Measurements from ENCODE around the gene CASP4. TPM values are rescaled to one million over a fixed set of nuclear protein-coding genes. Genes with fewer than 3 reads are reported as not detected.
"Not testable (repeated sequence)": the region's sequence is repeated elsewhere in the genome, so short reads cannot be mapped to it uniquely, and the experiment has no call there.

Gene CASP4
- 180 and 192 TPM in 2 replicates for total RNA-seq

DNA sequence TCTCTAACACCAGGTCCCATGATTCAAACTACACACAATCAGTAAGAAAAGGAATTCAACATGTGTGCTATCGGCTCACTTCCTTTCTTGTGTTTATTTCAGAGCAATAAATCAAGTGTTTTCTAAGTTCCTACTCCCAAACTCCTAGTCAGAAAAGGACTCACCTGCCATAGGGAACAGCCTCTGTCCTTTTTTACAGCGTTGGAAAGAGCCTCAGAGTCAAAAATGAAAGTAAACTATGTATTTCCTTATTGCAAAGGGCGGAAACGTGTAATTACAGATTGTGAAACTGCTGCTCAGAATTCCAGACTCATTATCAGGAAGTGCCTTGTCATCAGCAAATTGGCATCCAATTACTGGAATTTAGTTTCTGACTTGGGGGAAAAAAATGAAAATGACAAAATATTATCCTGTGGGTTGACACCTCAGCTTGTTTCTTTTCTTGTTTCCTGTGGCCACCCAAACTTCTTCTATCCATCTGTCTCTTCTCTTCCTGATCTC, at the start of gene CASP4:
CASP4 (minus strand) TSS at position 220 of the 501 bp plus-strand sequence; CDS start at position 171, 49 bp downstream.
- DNase-seq (ENCODE audit: low read depth, low spot score), result peak; percentile 78

GRCh38 chr11:105007463-105007862, 39.1 kb upstream of the CASP4 start:
- DNase-seq (ENCODE audit: low read depth, low spot score), result no peak

DNA sequence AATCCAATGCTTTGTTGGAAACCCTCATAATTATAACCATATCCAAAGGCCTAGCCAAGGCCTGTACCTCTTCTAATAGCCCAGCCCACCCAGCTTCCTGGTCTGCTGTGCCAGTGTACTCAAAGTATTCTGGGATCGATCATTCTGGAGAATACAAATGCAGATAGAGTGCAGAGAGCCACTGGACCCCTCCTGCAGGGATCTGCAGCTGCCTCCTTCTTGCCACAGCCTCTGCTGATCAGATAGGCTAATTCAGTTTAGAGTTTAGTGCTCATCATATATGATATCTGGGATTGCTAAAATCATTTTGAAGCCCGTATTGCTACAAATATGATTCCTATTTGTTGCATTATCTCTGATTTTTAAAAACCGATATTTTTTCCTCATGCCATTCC, 37.1 kb upstream of the CASP4 start:
- DNase-seq (ENCODE audit: low read depth, low spot score), result no peak

- DNase-seq (ENCODE audit: low read depth, low spot score), result no peak
These were observed 35.6 kb upstream of the CASP4 start for GRCh38 chr11:105004021-105004420.

DNA sequence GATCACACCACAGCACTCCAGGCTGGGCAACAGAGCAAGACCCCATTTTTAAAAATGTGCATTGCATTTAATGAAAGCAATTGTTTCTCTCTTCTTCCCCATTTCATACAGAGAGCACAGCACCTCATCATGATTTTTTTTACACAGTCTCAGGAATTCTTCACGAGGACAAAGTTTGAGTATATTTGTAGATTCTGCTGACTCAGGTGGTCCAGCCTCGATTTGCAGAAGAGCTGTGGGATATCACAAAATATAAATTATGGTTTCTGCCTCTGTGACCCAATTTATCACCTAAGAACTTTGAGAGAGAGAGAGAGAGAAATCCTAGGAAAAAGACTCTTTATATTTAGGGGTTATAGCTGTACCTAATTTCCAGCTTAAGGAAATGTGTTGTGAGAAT, 34.8 kb upstream of the CASP4 start:
- no peak for DNase-seq (ENCODE audit: low read depth, low spot score)

- DNase-seq (ENCODE audit: low read depth, low spot score), result no peak
These were observed 32.4 kb upstream of the CASP4 start for GRCh38 chr11:105000797-105001196.

- DNase-seq (ENCODE audit: low read depth, low spot score), result no peak
These were observed 31.8 kb upstream of the CASP4 start for GRCh38 chr11:105000167-105000566.

DNA sequence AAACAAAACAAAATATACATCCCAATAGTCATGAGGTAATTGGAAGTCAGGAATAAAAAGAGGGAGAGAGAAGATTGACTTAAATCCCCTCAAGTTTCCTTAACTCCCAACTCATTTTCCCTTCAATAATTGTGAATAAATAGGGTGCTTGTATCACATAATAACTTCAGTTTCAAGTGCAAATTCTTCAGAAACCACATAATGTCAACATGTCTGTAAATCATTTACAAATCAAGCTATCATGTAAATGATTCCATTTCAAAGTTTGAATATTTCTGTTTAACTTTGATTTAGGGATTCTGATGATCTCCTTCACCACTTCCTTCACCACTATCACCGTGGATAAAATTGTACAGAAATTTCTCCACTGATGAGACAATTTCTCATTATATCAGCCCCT, 31.3 kb upstream of the CASP4 start:
- DNase-seq (ENCODE audit: low read depth, low spot score), result no peak

GRCh38 chr11:104997288-104997687, 28.9 kb upstream of the CASP4 start:
- no peak for DNase-seq (ENCODE audit: low read depth, low spot score)

GRCh38 chr11:104995001-104995408, 26.6 kb upstream of the CASP4 start:
- no peak for DNase-seq (ENCODE audit: low read depth, low spot score)

- DNase-seq (ENCODE audit: low read depth, low spot score), result no peak
These were observed 24.4 kb upstream of the CASP4 start for GRCh38 chr11:104992781-104993180.

GRCh38 chr11:104991994-104992393, 23.6 kb upstream of the CASP4 start:
- no peak for DNase-seq (ENCODE audit: low read depth, low spot score)

DNA sequence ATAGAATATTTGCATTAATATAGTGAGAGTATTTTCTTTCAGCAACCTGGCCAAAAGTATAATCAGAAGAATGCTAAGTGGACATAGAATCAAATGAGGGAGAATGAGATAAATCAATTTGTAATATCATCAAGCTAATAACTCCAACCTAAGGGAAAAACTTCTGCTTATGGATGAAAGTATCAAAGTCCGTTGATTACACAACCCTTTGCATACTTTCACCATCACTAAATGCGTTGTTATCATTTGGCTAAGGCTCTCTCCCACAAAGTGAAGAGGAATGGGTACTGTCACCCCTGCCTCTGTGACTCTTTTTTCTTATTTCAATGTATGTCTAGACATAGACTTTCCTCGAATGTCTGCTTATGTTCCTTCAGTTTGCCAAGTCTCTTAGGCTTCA, 16.4 kb upstream of the CASP4 start:
- DNase-seq (ENCODE audit: low read depth, low spot score), result no peak

DNA sequence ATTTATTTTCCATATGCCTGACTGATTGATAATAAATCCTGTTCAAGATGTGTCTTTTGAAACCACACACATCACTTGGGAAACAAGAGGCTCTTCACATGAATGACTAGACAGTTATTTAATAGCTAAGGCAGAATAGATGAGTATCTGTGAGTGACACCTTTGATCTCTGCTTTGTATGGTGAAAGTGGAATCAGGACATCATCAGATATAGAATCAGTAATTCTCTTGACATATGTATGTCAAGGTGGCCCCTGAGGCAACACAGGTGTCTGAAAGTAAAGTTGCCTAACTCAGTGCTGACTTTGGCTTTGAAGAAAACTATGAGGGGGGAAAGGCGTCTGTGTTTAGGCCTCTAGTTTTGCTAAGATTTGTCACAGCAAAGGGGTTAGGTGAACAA, 11.5 kb upstream of the CASP4 start:
- no peak for DNase-seq (ENCODE audit: low read depth, low spot score)

DNA sequence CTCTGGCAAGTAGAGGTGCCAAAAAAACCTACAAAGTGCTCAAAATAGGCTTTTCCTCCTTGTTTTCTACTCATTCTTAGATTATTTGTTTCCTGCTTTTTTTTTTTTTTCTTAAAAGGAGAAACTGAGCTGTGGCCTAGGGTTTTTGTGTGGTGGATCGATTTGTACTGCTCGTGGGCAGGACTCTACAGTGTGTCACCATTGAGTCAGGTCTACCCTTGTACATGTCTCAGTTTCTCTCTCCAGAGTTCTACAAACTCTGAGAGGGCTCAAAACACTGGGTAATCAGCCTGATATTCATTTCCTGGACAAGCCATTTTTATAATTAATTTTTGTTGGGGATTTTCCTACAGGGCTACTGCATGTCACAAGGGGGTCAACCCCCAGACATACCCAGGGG, 5.2 kb upstream of the CASP4 start:
- no peak for DNase-seq (ENCODE audit: low read depth, low spot score)

GRCh38 chr11:104972924-104973323, 4.5 kb upstream of the CASP4 start:
- not testable (repeated sequence) for DNase-seq (ENCODE audit: low read depth, low spot score)

DNA sequence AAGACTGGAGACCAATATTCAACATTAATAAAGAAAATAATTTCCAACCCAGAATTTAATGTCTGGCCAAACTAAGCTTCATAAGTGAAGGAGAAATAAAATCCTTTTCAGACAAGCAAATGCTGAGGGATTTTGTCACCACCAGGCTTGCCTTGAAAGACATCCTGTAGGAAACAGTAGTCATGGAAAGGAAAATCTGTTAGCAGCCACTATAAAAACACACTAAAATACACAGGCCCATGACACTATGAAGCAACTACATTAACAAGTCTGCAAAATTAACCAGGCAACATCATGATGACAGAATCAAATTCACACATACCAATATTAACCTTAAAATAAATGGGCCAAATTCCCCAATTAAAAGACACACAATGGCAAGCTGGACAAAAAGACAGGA, 2.4 kb upstream of the CASP4 start:
- DNase-seq (ENCODE audit: low read depth, low spot score), result no peak

- DNase-seq (ENCODE audit: low read depth, low spot score), result no peak
These were observed 742 bp upstream of the CASP4 start for GRCh38 chr11:104968856-104969776.

DNA sequence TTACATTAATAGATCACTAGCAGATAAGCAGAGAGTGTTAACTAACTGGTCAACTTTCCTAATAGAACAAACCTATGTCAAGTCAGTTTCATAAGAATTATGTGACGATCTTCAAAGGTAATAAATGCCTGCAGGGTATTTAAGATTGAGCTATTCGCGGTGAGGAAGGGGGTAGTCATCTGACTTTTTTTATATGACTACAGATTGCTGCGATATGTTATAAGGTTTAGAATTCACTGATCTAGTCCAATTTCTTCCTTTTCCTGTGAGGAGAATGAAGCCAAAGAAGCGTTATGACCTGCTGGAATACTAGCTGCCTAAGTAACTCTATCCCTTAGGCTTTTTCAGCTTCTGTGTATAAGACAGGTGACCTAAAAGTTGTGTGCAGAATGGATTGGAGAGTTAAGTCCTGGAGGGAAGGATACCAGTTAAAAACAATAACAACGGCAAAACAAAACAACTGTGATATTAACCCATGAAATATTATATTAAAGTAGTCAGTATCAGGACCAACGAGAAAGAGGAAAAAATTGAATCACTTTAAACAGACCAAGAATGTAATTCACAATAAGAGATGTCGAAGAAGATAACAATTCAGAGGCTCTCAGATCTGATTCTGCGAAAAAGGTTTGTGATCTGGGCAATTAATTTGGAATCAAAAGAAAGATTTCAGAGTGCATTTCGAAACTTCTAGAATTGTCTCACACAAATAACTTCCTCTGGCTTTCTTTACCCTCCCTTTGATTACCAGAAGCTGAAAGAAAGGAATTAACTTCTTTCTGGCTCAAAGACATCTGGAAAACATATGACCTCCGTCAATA, 630 bp downstream of the CASP4 start:
- no peak for DNase-seq (ENCODE audit: low read depth, low spot score)

GRCh38 chr11:104965735-104966134, 2.6 kb downstream of the CASP4 start:
- no peak for DNase-seq (ENCODE audit: low read depth, low spot score)

DNA sequence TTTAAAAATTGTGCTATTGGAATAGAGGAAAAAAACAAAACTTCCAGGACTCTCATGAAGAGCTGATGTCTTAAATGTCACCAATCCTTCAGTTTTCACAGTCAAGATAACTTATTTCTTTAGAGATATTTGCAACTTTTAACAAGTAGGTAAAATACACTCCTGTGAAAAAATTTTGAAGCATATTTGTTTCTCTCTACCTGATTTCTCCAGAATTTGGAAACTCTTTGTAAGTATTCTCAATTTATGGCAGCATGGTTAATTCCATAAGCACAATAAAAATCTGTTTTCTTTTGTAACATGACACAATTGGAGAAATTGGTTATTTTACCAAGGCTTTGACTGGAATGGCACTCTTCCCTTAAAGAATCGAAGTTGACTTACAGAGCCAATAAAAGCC, 4.1 kb downstream of the CASP4 start:
- DNase-seq (ENCODE audit: low read depth, low spot score), result no peak

DNA sequence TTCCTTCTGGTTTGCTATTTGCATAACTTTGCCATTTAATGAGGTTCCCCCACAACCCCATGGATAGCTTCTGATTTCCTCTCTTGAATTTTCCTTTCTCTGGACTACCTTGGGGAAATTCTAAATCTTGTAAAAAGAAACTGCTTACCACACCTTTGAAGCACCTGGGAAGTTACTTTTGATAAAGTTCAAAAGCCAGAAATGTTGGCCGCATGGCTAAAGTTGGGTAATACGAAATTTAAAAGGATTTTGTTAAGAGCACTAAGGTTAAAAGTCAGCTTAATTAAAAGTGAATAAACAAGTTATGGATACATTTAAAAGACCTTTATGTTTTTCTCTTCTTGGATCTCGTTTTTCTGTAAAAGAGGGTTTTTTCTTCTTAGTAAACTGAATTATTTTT, 5.5 kb downstream of the CASP4 start:
- no peak for DNase-seq (ENCODE audit: low read depth, low spot score)

All from pulmonary artery endothelial cell (primary cell).